Upper lobe of right lung (tissue), 1 donor: ENCODE data around the gene ACTR3. TPM values are rescaled to one million over a fixed set of nuclear protein-coding genes. Genes with fewer than 3 reads are reported as not detected.

Experiments used
- ATAC-seq: fragments of 200-7000 bp; cut with Tn5 transposase; one replicate; pipeline ENCODE4 v1.9.1; 2020; ENCODE audit warnings: mild to moderate bottlenecking, moderate library complexity
- DNase-seq: peaks from one replicate; pipeline ENCODE4 v3.0.0-alpha.2; 2020
- H3K27ac ChIP-seq: fragments of 200-600 bp; one replicate; pipeline ENCODE4 v1.8.0; 2022
- H3K27me3 ChIP-seq: fragments of 200-600 bp; one replicate; pipeline ENCODE4 v1.8.0; 2022; ENCODE audit warnings: mild to moderate bottlenecking
- H3K36me3 ChIP-seq: fragments of 200-600 bp; one replicate; pipeline ENCODE4 v1.8.0; 2022
- H3K4me1 ChIP-seq: fragments of 200-600 bp; one replicate; pipeline ENCODE4 v1.8.0; 2022
- H3K4me3 ChIP-seq: fragments of 200-600 bp; one replicate; pipeline ENCODE4 v1.8.0; 2022; ENCODE audit warnings: mild to moderate bottlenecking
- H3K9me3 ChIP-seq: fragments of 200-600 bp; one replicate; pipeline ENCODE4 v1.8.0; 2022
- intact Hi-C: fragments of 100-400 bp; cut with DNase I; formaldehyde crosslinking; loops from one replicate; pipeline ENCODE4 v1.11.0; 2022
- total RNA-seq: library from RNA; stranded (reverse); fragmentation: NEBNext Ultra II Directional; extraction: Animal tissue kit (Norgen Biotek cat#: 25700); gene quantifications from one replicate; pipeline ENCODE4 v1.2.1, GENCODE V29; 2021
- TF ChIP-seq, protein P1 (sequence below): fragments of 200-600 bp; IDR thresholded peaks from one replicate; pipeline ENCODE4 v1.8.0; 2022; ENCODE audit warnings: antibody characterized with exemption
- donor health status: DM: no; HTN: yes; CAD: no; lungs with severe emphysema.

Gene ACTR3
- total RNA-seq, 1 donor from 2014 or later, result 229 TPM

GRCh38 chr2:113965644-113966043 is 75.8 kb downstream of the ACTR3 start:
- ATAC-seq (peak; percentile 83), DNase-seq (no peak)
- Histone ChIP-seq H3K27me3 (no peaks in the 10 kb centered on the region), H3K9me3 (no peaks in the 10 kb centered on the region), H3K4me1 (peaks cover 18% of the 10 kb centered on the region), H3K36me3 (peaks cover 7% of the 10 kb centered on the region), H3K27ac (no peak overlapping the region), H3K4me3 (no peak overlapping the region)
- intact Hi-C loops, result no loop called here
- TF ChIP-seq, protein P1, sequence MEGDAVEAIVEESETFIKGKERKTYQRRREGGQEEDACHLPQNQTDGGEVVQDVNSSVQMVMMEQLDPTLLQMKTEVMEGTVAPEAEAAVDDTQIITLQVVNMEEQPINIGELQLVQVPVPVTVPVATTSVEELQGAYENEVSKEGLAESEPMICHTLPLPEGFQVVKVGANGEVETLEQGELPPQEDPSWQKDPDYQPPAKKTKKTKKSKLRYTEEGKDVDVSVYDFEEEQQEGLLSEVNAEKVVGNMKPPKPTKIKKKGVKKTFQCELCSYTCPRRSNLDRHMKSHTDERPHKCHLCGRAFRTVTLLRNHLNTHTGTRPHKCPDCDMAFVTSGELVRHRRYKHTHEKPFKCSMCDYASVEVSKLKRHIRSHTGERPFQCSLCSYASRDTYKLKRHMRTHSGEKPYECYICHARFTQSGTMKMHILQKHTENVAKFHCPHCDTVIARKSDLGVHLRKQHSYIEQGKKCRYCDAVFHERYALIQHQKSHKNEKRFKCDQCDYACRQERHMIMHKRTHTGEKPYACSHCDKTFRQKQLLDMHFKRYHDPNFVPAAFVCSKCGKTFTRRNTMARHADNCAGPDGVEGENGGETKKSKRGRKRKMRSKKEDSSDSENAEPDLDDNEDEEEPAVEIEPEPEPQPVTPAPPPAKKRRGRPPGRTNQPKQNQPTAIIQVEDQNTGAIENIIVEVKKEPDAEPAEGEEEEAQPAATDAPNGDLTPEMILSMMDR, result peak; percentile 42

DNA sequence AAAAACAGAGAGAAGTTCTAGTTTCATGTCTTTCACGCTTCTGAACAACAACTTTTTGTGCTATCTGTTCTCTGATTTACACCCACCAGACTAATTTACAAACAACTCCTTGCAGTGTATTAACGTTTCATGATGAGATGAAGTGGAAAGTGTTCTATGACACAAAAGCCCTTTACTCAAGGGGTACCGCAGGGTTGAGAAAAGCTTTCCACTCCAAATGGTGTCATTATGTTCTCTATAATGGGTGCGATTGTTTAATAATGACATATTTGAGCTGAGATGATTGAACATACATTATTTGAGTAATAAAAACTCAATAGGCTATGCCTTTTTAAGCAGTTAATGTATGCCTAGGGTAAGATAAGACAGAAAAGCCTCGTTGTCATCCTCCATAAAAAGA is 76.3 kb downstream of the ACTR3 start:
- Histone ChIP-seq H3K4me3 (no peak overlapping the region), H3K27ac (no peak overlapping the region), H3K27me3 (no peaks in the 10 kb centered on the region), H3K4me1 (peaks cover 18% of the 10 kb centered on the region), H3K36me3 (peaks cover 7% of the 10 kb centered on the region), H3K9me3 (no peaks in the 10 kb centered on the region)
- TF ChIP-seq, protein P1, result no peak
- ATAC-seq (no peak), DNase-seq (no peak)
- intact Hi-C loops, result no loop called here

- intact Hi-C loops, result no loop called here
- H3K9me3 ChIP-seq, result no peaks in the 10 kb centered on the region
- peak; percentile 70 for ATAC-seq
- H3K4me1 ChIP-seq, result peaks cover 18% of the 10 kb centered on the region
- TF ChIP-seq, protein P1, result no peak
- H3K27ac ChIP-seq, result no peak overlapping the region
- H3K36me3 ChIP-seq, result peaks cover 7% of the 10 kb centered on the region
- DNase-seq, result no peak
- H3K4me3 ChIP-seq, result no peak overlapping the region
- H3K27me3 ChIP-seq, result no peaks in the 10 kb centered on the region
These were observed 76.9 kb downstream of the ACTR3 start for GRCh38 chr2:113966832-113967231.

GRCh38 chr2:113967272-113967671 is 77.4 kb downstream of the ACTR3 start:
- H3K4me3 ChIP-seq, result no peak overlapping the region
- no peaks in the 10 kb centered on the region for H3K9me3 ChIP-seq
- DNase-seq (no peak), ATAC-seq (no peak)
- TF ChIP-seq, protein P1, result no peak
- peaks cover 18% of the 10 kb centered on the region for H3K4me1 ChIP-seq
- H3K27ac ChIP-seq, result no peak overlapping the region
- no peaks in the 10 kb centered on the region for H3K27me3 ChIP-seq
- H3K36me3 ChIP-seq, result peaks cover 7% of the 10 kb centered on the region
- intact Hi-C loops, result no loop called here

GRCh38 chr2:113972766-113973165 is 82.9 kb downstream of the ACTR3 start:
- H3K36me3 ChIP-seq, result peaks cover 14% of the 10 kb centered on the region
- H3K4me3 ChIP-seq, result no peak overlapping the region
- intact Hi-C loops, result no loop called here
- no peaks in the 10 kb centered on the region for H3K27me3 ChIP-seq
- no peaks in the 10 kb centered on the region for H3K9me3 ChIP-seq
- H3K27ac ChIP-seq, result no peak overlapping the region
- TF ChIP-seq, protein P1, result no peak
- no peaks in the 10 kb centered on the region for H3K4me1 ChIP-seq
- ATAC-seq, result peak; percentile 62
- no peak for DNase-seq

DNA sequence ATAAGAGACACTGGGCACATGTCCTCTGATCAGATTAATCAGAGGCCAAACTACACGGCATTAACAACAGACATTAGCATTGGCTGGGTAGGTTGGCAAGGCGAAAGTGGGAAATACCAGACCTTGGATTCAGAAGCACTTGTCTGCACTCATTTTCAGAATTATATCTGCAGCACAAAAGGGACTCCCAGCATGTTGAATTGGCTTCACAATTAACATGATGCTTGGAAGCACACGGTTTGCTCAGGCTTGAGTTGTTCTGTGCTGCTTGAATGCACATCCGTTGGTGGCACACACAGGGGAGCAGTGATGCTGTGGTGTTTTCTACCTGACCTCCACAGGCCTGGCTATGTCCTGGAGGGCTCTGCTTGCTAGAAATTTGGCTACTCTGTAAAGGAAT is 83.9 kb downstream of the ACTR3 start:
- Histone ChIP-seq H3K27me3 (no peaks in the 10 kb centered on the region), H3K9me3 (no peaks in the 10 kb centered on the region)
- no peak for DNase-seq

More for the DNA sequence above, 83.9 kb downstream of the ACTR3 start:
- TF ChIP-seq, protein P1, result no peak
- ATAC-seq, result no peak
- Histone ChIP-seq H3K27ac (no peak overlapping the region), H3K4me1 (no peaks in the 10 kb centered on the region), H3K4me3 (no peak overlapping the region), H3K36me3 (peaks cover 14% of the 10 kb centered on the region)
- intact Hi-C loops, result no loop called here
